BE2C (cell line): Measurements from ENCODE around the gene DIAPH3.
A peak's percentile ranks its signal among the peaks of the same experiment; 100 is the strongest.
"Not testable (repeated sequence)": the region's sequence is repeated elsewhere in the genome, so short reads cannot be mapped to it uniquely, and the experiment has no call there.

Experiments used
- DNase-seq: peaks from one replicate; pipeline ENCODE4 v3.0.0-alpha.2; 2020
- H3K27me3 ChIP-seq: fragments of 250-450 bp; sonication (Bioruptor Pico); 2 replicates; pipeline ENCODE4 v1.5.1; 2020; ENCODE audit warnings: mild to moderate bottlenecking
- H3K36me3 ChIP-seq: fragments of 250-450 bp; sonication (Bioruptor Pico); 2 replicates; pipeline ENCODE4 v1.5.1; 2020; ENCODE audit warnings: mild to moderate bottlenecking
- H3K4me1 ChIP-seq: fragments of 250-450 bp; sonication (Bioruptor Pico); 2 replicates; pipeline ENCODE4 v1.5.1; 2020
- H3K4me3 ChIP-seq: 2 replicates; pipeline ENCODE4 v1.5.1; 2011; ENCODE audit warnings: low read depth, low read length
- H3K9me3 ChIP-seq: fragments of 250-450 bp; sonication (Bioruptor Pico); 2 replicates; pipeline ENCODE4 v1.5.1; 2020
- CTCF ChIP-seq: IDR thresholded peaks from 2 replicates; pipeline ENCODE4 v1.5.1; 2012; ENCODE audit warnings: mild to moderate bottlenecking, low read depth, low read length

DIAPH3 gene

GRCh38 chr13:60061737-60062136 is 102.0 kb downstream of the DIAPH3 start:
- no peak for TF ChIP-seq CTCF
- Histone ChIP-seq H3K4me3 (no peak overlapping the region), H3K9me3 (no peaks in the 10 kb centered on the region), H3K27me3 (no peaks in the 10 kb centered on the region), H3K4me1 (peaks cover 3% of the 10 kb centered on the region), H3K36me3 (no peaks in the 10 kb centered on the region)
- no peak for DNase-seq

GRCh38 chr13:60051754-60052285 is 111.9 kb downstream of the DIAPH3 start:
- H3K27me3 ChIP-seq = no peaks in the 10 kb centered on the region
- no peak for DNase-seq
- TF ChIP-seq CTCF = no peak

GRCh38 chr13:60048353-60048752 is 115.4 kb downstream of the DIAPH3 start:
- not testable (repeated sequence) for H3K27me3 ChIP-seq, H3K9me3 ChIP-seq, DNase-seq, H3K4me1 ChIP-seq, H3K4me3 ChIP-seq, H3K36me3 ChIP-seq

More at GRCh38 chr13:60051754-60052285, 111.9 kb downstream of the DIAPH3 start:
- Histone ChIP-seq H3K4me3 (no peak overlapping the region), H3K4me1 (peaks cover 5% of the 10 kb centered on the region; the same call in 1 of the 2 replicates), H3K9me3 (no peaks in the 10 kb centered on the region), H3K36me3 (no peaks in the 10 kb centered on the region)

- Histone ChIP-seq H3K4me3 (no peak overlapping the region), H3K27me3 (no peaks in the 10 kb centered on the region), H3K36me3 (no peaks in the 10 kb centered on the region), H3K9me3 (no peaks in the 10 kb centered on the region), H3K4me1 (no peaks in the 10 kb centered on the region; the same call in 1 of the 2 replicates)
- DNase-seq = peak; percentile 14
- TF ChIP-seq CTCF = peak; percentile 9; the same call in 1 of the 2 replicates
Observed at GRCh38 chr13:60047918-60048317, 115.8 kb downstream of the DIAPH3 start.

GRCh38 chr13:60044321-60044720 is 119.4 kb downstream of the DIAPH3 start:
- H3K4me1 ChIP-seq = no peaks in the 10 kb centered on the region; the same call in 1 of the 2 replicates
- no peak overlapping the region for H3K4me3 ChIP-seq
- TF ChIP-seq CTCF = no peak
- H3K36me3 ChIP-seq = no peaks in the 10 kb centered on the region
- no peaks in the 10 kb centered on the region for H3K27me3 ChIP-seq
- DNase-seq = no peak
- H3K9me3 ChIP-seq = no peaks in the 10 kb centered on the region

- no peaks in the 10 kb centered on the region; the same call in 1 of the 2 replicates for H3K4me1 ChIP-seq
- no peak overlapping the region for H3K4me3 ChIP-seq
- H3K27me3 ChIP-seq = no peaks in the 10 kb centered on the region
- no peak for DNase-seq
- no peaks in the 10 kb centered on the region for H3K9me3 ChIP-seq
- no peak for TF ChIP-seq CTCF
- no peaks in the 10 kb centered on the region for H3K36me3 ChIP-seq
Observed at GRCh38 chr13:60043262-60043661, 120.5 kb downstream of the DIAPH3 start.

- DNase-seq, H3K4me3 ChIP-seq, H3K9me3 ChIP-seq, H3K27me3 ChIP-seq, H3K36me3 ChIP-seq, H3K4me1 ChIP-seq: not testable (repeated sequence)
Observed at GRCh38 chr13:60040668-60041067, 123.1 kb downstream of the DIAPH3 start.
